GM18499 (cell line): ENCODE measurements around the gene MYCL.

Experiments
- ATAC-seq: cut with Tn5 transposase; IDR thresholded peaks from one replicate; pipeline ENCODE4 v1.9.1; 2021; ENCODE audit warnings: moderate number of reproducible peaks; ENCODE audit not compliant: insufficient read depth, unreplicated experiment

MYCL gene

DNA sequence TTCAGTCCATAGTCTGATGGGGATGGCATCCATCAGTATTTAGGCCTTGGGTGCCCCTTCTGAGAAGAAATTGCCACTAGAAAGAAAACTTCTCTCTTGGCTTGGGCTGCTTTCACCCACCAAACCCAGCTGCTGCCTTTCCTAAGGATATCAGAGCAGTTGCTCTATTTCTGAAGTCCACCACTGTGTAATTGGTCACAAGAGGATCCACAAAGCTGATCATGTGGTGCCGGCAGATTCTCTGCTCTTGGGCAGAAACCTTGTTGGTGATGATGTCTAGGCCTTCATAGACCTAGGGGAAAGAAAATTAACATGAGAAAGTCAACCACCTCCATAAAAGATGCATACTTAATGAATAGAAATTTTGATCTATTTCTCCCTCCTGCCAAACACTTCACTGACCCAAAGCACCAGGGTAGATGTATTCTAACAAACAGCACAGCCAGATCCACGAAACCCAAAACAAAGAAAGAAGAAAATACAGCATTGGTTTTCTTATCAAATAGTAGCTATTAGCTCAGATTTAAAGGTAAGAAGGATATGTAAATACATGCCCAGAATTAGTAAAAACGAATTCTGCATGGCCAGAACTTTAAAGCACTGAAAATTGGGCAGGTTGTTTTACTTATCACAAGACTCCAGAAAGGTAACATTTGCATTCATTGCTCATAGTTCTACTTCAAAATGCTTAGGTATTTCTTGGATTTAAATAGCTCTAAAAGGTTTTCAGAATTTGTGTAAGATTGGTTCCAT is 44.4 kb downstream of the MYCL start:
- ATAC-seq, result no peak

DNA sequence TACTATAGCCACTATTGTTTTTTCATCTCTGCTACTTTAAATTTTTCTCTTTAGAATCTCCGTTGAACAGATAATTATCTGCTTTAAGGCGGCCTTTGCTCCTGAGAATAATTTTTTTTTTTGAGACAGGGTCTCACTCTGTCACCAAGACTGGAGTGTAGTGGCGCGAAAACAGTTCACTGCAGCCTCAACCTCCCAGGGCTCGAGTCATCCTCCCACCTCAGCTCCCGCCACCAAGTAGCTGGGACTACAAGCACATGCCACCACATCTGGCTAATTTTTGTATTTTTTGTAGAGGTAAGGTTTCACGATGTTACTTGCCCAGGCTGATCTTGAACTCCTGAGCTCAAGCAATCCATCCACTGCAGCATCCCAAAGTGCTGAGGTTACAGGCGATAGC is 47.0 kb downstream of the MYCL start:
- no peak for ATAC-seq

DNA sequence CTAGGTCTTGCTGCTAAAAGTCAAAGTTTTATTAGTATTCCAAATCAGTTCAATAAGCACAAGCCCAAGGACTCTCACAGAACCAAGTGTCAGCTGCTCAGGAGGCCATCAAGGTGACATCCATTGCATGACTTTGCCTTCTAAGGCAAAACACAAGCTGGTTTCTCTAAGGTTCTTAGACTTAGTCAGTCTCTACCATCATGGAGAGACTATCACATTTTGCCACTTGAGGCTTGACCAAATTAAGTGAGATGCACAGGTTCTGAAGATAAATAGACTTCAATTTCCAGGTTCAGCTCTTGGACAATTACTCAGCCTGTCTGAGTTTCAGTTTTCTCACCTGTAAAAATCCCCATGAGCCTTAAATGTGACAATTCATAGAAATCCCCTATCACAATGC is 47.4 kb downstream of the MYCL start:
- ATAC-seq, result no peak

- no peak for ATAC-seq
Observed at GRCh38 chr1:39852876-39853275, 48.8 kb downstream of the MYCL start.

DNA sequence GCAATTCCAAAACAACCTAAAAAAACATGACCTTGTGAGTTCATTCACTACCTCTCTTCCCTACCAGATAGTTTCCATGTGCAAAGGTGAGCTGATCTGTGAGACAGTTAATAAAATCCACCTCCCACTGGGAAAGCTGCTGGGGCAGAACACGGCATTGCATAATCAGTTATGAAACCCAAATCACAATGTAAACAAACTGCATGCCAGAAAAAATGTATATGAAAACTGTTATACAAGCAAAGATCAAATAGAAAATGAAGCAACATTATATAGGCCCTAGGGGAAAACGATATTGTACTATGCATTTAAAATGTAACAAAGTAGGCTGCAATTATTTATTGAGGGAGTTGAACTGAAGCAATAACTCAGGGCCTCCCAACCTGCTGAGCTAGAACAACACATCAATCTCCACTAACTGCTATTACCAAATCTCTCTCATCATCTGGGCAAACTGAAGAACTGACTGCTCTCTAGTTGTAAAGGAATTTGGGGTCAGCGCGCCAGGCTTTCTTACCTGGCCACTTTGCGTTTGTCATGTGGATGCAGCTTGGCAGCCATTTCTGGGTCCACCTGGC is 49.4 kb downstream of the MYCL start:
- no peak for ATAC-seq

DNA sequence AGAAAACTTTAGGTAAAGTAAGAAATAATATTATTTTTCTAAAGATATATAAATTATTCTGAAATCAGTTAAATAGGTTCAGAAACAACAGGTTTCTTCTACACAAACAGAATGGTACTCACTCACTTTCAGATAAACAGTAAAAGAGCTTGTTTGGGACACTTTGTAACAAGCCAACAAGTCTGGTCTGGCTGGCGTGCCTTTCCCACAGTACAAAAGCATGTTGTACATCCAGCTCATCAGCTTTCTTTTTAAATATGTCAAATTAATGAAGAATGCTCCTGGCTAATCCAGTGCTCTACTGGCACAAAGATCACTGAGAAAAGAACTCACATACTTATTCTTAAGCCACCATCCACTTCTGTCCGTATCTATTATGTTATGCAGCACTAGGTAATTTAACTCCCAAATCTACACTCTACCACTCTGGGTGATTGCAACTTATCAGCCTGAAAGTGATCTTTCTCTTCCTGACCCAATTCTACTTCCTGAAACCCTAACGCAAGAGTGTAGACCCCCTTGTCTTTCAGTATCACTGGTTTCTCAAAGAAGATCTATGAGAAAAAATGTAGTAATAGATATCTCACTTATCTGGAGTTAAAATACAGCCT is 51.0 kb downstream of the MYCL start:
- ATAC-seq, result no peak

GRCh38 chr1:39849203-39849602 is 52.5 kb downstream of the MYCL start:
- ATAC-seq, result no peak

DNA sequence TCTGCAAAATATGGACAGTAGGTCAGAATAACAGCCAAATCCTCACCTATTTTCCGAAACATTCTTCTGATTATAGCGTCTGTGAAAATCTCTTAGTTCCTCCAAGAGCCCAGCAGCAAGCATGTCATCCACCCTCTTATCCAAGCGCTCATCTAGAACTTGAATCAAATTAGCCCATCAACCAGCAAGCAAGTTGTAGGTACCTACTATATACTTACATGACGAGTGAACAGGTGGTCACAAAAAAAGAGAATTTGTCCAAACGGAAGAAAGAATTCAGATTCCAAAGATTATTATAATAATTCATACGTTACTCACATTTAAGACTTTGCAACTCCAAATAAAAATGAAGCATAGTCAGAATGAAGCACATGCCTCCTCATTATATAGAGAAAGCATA is 53.8 kb downstream of the MYCL start:
- ATAC-seq, result no peak

DNA sequence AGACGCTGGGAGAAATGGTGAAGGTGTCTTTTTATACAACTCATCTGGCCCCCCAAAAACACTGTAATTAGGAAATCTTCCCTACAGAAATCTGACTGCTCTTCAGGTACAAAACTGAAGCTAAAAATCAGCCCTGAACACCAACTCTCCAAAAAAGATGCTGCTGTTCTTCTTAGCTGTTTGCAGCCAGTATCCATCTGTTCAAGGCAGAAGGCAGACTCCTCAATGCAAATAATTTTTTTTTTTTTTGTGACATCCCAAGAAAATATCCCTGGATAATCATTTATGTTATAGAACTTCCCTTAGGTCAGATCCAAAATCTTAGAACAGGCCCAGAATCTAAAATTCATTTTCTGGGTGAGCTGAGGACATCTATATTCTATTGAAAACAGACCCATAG is 54.9 kb downstream of the MYCL start:
- no peak for ATAC-seq

- peak; percentile 58 for ATAC-seq
Observed at GRCh38 chr1:39845569-39846566, 55.8 kb downstream of the MYCL start.
